OCI-M1 (cell line): Measurements from ENCODE around the gene SUFU.

Experiments used
- DNase-seq: peaks from one replicate; lab custom pipeline; 2025; lab: John Stamatoyannopoulos, UW

Gene SUFU

DNA sequence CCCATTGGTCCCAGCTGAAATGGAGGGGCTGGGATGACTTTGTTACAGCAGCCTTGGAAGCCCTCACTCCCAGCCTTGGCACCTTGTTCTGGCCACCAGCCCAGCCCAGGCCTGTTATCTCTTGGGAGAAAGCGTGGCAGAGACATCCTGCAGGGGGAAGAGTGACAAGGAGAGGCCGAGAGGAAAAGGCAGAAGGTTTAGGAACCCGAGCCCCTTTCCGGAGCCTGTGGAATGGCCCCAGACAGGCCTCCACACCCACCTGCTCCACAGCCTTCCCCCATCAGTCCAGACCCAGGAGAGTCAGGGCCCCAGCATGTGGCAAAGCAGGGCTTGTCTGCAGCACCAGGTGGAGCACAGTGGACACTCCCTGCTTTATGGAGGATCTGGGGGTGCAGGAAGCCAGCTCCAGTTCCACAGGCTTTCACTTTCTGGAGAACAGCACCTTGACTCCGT, 116.4 kb downstream of the SUFU start:
- no peak for DNase-seq

DNA sequence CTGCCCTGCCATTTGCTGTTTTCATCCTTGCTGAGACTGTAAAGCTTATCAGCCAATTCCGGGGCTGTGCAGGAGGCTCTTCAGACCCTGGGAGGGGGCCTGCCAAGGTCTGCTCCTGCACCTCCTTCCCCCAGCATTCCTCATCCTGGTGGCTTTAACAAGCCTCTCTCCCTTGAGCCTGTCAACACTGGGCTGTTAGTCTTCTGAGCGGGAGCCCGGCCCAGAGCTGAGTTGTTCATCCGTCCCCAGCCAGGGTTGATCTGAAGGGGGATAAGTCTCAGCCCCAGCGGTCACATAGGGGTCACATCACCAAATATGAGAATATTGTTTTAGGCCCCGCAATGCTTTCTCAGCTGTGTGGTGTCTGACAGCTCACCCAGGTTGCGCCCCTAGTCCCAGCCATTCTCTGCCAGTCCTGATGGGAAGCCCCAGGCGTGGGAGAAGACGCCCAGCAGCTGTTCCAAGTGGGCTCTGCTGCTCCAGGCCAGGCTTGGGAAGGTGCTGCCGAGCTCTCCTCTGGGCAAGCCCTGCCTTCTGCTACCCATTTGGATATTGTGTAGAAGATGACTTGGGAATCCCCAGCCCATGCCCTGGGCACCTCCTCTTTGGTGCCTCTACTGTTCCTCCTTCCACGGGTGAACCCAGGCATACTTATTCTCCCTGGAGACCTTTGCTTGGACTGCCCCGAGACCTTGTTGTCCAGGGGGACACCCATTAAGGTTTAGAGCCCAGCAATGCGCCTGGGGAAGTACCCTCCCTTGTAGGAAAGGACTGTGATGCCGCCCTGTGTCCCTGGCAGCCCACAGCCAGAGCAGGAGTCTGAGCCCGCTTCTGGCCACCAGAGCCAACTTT, 117.0 kb downstream of the SUFU start:
- DNase-seq = no peak

DNA sequence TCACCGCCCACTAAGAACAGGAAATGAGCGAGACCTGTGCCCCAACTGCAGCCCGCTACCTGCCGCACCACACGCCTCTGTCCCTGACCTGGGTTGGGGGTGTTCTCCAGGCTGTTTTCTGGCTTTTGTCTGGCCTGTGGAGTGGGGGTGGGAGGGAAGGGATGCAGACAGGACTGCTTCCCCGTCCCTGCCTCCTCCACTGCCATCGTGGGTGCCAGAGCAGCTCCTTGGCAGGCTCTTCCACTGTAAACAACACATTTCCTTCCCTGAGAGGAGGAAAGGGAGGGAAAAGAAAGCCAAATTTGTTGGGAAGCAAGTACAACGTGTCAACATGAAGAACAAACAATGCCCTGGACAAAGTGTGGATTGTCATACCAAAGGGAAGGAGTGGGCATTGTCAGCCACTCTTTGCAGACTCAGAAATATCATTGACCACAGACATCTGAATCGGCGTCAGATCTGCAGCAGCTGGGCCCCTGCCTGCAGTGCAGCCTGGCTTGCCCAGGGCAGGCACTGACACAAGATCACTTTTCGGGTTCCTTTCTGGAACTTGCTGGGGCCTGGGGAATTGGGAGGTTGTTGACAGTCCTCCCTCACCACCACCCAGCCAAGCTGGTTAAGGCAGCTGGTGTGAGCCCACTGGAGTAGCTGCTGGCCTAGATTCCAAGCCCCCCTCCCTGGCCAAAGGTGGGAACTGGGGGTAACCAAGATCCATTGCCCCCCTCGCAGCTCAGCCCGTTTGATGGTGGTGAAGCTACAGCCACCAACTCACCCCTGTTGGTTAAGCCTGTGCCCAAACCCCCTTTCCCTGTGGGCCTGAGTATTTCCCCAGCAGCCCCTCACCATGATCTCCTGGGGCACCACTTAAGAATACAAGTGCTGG, 117.9 kb downstream of the SUFU start:
- no peak for DNase-seq

DNA sequence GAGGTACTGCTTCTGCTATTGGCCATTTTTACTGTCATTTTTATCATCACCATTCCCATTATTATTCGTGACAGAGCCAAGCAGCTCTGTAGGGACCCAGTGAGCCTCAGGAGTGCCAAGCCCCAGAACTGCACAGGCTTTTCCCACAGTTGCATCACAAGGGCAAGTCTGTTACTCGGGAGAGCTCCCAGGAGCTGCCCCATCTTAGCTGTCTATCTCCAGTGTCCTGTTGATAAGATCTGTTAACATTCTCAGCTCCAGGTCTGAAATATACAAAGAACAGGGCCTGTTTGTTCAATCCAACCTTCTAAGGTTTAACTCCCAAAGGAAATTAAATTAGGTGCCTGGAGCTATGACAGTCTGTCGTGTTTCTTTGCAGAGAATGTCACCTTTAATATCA, 120.3 kb downstream of the SUFU start:
- no peak for DNase-seq

DNA sequence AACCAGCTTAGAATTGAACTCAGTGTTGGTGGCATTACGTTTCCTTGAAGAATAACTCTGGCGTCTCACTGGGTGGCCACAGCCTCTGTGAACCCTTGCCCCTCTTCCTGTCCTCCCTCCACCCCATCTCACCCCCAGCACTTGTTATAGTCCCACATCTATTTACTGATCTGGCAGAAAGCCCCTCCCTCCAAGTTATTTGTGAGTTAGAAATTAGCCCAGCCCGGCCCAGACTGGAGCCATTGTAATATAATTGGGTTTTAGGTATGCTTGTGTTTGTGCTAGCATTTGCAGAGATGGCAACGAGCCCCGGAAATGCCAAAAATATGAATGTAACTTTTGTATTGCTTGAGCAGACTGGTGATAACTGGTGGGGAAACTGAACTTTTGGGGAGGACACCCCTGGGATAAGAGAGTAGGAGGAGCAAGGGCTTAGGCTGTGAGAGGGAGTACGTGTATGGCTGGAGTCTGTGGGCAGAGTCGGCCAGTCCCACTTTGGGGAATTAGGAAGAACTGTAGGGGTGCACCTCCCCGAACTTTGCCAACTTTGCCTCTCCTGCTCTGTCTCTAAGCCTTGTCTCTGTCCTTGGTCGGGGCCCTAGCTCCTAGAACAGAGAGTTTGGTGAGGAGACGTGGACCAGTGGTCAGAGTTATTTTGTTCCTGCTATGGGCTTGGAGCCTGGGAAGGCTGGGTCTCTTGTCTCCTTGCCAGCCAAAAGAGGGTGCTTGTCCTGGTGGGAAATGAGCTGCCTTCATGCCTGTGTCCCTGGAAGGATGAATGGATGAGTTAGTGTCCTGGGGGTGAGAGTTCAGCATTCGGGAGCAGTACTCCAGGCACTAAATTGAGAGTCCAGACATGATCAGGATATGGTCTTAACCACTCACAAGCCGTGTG, 121.2 kb downstream of the SUFU start:
- no peak for DNase-seq

DNA sequence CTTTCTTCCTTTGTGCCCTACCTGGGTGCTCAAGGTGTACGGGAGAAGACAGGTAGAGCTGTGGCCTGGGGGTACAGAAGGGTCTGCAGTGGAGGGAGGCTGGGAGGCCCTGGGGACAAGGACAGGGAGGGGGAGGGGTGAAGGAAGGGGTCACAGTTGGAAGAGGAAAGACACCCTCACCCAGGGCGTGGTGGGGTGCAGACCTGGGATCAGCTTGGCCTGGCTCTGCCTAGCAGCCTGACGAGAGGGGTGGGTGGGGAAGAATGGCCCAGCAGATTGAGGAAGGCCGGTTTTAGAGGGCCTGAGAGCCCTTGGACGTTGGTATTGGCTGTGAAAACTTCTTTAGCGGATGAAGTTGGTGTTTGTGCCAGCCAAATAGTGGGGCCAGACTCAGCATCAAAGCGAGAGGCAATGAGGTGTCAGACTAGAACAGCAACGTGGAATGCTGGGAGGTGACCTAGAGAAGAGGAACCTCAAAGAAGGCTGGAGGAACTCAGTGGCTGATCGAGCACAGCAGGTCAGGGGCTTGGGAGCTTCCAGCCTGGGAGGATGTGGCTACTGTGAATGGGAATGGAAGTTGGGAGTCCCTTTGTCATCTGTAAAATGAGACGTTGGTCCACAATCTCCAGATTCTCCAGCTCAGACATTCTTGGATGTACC, 122.4 kb downstream of the SUFU start:
- DNase-seq = no peak

DNA sequence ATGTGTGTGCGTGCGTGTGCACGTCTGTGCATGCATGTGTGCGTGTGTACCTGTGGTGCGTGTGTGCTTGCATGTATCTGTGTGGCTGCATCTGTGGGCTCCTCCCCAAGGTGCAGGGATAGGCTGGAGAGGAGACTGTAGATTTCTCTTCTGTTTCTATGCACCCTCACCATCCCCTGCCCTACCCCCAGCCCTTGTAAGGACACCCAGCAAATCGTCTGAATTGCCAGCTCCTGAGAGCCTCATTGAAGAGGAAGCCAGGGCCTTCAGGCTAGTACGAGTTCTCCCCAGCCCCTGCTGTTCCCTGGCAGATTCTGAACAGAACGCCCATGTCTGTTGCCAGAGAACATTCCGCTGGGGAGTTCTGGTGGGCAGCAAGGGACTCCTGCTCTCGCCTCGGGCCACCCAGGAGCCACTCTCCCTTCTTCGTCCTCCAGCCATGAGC, 123.5 kb downstream of the SUFU start:
- no peak for DNase-seq

DNA sequence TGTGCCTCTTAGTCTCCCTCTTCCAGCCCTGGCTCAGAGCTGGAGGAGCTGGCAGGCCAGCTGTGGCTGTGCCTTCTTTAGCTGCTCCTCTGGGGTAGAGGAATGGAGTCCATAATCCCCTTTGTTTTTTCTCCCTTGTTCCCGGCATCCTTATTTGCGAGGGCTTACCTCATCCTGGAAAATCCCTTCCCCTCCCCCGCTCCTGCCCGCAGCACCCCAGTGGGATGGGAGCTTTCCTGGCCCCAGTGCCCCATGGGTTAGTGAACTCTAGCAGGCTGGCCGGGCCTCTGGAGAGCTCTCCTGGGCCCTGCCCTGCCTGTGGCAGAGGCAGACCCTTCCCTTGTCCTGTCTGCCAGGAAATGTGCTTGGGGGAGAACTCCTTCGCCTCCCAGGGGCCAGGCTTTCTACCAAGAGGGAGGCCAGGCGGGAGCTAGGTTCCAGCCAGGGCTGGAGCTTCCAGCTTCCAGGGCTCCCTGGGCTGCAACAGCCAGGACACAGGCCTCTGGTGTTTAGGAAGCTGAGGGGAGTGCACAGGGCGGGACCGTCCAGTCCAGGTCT, 124.0 kb downstream of the SUFU start:
- DNase-seq = no peak

DNA sequence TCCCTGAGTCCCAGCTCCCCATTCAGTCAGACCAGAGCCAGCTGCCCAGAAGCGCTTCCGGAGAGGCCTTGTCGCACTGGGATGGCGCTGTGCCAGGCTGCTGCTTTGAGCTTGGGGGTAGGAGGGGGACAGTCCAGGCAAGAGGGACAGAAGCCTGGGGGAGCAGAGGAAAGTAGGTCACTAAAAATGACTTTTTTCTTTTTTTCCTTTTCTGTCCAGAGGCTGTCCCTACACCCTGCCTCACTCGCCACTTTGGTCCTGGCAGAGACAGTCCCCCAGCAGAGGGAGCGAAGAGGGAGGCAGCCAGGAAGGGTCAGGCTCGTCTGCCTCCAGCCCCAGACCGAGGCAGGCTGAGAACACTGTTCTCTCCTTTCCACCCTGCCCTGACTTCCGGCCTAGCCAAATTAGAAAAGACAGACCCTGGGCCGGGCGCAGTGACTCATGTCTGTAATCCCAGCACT, 124.7 kb downstream of the SUFU start:
- no peak for DNase-seq

DNA sequence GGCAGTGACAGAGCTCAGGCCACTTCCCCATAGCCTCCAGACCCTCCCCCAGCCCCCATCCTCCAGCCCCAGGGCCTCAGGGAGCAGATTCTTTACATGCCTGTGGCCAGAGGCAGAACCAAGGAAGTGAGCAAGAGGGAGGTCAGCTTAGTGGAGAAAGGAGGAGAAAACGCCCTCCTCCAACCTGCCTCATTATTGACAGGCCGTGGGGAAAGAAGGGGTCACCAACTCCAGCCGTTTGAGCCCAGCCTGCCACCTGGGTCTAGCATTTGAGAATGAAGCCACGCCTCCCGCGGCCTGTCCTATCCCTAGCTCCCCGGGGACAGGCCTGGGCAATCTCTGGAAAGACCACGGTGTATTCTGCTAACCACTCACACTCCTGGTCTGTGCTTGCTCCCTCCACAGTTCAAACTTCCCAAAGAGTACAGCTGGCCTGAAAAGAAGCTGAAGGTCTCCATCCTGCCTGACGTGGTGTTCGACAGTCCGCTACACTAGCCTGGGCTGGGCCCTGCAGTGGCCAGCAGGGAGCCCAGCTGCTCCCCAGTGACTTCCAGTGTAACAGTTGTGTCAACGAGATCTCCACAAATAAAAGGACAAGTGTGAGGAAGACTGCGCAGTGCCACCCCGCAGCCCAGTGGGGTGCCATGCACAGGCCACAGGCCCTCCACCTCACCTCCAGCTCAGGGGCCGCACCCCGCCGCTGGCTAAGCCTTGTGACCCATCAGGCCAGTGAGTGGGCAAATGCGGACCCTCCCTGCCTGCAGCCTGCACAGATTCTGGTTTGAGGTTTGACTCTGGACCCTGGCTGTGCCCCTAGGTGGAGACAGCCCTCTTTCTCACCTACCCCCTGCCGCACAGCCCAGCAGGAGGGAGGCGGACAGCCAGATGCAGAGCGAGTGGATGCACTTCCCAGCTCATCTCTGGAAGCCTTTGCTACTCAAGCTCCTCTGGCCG, 126.2 kb downstream of the SUFU start:
- peak; percentile 22 for DNase-seq

DNA sequence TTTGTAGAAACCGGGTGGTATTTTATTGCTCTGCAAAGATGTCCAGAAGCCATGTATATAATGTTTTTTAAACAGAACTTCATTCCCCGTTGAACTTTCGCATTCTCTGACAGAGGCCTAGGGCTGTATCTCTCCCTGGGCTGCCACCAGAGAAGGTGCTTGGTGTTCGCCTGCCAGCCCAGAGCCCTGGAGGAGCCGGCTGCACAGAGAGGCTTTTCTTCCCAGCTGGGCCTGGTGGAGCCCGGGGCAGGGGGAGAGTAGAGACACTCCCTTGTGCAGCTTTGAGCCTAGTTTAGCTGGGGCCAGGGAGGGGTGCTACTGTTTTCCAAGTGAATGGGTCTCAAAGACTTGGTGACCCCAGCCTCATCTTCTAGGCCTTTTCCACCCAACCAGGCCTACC, 126.9 kb downstream of the SUFU start:
- DNase-seq = no peak

DNA sequence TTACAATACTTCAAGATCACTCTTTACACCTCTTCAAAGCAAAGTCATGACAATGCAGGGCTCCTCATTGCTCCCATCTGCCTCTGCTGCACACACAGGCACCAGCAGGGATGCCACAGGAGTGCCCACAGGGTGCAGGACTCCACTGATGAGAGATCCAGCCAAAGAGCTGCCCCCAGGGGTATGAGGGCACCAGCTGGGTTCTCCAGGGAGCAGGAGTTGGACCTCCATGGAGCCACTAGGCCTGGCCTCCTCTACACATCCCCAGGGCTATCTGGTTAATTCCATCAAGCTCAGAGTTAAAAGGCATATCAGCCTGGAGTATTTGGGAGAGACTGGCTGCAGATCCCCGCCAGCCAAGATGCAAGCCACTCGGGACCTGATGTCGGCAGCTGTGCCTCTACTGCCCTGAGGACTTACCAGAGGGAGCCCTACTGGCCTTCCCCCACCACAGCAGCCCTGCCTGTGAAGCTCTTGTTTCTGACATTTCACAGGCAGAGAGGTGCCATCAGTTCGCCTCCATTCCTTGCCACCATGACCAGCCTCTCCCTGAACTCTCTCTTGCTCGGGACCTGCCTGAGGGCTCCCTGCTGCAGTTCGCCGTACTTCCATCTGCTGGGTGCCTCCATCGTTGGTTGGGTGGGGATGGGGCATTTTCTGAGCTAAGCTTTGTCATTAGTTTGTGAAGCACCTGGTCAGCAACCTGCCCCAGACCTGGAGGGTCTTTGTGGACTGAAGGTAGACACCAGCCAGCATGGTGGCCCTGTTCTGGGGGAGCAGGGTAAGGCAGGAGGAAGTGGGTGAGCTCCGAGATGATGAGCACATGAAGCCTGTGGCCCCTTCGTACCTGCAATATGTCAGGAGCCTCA, 128.0 kb downstream of the SUFU start:
- no peak for DNase-seq

DNA sequence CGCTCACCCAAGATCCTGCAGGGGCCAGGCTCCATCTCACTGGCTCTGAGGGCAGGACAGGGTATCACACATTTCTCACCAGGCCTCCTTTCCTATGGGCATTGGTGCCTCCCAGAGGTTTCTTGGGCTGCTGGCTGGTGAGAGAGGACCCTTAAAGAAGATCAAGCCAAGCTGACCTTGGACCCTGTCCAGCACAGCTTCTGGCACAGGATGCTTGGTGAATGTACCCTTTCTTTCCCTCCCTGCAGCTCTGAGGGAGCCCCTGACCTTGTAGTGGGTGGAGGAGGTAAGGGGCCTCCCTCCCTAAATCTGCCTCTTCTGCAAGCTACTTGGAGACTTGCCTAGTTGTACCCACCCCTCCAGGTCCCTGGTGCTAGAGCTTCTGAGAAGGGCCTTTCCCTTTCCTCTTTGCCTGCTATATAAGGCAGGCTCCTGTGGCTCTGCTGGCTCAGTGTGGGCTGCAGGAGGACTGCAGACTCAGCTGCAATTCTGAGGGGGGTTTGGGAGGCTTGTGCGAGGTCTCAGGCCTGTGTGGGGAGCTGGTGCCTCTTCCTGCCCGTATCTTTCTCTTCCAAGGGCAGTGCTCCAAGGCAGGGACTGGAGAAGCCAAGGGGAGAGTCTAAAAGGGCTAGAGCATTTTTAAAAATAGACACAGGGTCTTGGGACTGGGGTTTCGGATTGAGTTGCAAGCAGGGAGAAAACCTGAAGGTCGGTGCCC, 128.8 kb downstream of the SUFU start:
- DNase-seq = no peak

DNA sequence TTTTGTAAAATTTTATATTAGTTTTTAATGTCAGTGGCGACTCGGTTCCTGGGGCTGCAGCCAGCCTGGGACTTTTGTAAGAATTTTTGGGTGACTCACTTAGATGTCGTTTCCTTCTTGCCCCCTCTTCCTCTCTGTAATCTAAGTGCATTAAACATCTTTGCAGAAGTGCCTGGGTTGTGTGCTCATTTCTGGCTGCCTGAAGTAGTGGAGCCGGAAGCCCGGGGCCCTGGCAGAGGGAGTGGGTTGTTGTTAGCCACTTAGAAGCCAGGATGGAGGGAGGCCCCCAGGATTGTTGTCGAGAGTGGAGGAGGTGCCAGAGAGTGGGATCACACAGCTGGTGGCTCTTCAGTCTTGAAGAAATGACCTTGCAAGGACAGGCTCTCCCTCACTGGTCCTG, 129.5 kb downstream of the SUFU start:
- no peak for DNase-seq

DNA sequence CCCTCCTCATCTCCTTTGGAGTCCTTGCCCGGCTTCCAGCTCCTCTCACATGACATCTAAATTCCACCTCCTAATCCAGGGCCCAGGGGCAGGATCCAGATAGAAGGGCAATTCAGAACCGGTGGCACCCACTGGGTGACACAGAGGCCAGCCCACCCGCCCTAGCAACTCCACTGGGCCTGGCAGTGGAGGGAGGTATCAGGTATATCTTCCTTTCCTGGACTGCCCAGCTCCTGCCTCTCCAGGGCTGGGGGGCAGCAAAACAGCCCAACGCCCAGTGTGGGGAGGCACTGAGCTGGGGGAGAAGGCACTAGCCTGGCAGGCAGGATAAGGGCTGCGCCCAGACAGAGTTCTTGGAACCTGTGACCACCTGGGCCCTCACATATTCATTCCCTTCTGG, 130.1 kb downstream of the SUFU start:
- DNase-seq = no peak

DNA sequence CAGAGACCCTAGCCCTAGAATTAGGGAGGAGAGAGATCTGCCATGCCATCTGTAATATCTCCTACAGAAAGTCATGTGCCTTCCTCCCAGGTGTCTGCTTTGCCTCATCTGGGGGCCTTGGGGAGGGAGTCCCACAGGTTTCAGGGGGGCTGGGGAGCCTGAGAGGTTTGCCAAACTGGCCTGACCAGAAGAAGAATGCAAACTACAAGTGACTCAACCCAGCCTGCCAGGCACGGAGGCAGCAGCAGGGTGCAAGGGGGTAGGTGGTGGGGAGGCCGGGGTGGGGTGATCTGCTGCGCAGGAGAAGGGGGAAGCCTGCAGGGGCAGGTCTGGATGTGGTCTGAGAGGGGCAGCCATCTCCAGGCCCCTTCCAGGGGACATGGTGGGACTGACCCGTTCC, 130.9 kb downstream of the SUFU start:
- no peak for DNase-seq

DNA sequence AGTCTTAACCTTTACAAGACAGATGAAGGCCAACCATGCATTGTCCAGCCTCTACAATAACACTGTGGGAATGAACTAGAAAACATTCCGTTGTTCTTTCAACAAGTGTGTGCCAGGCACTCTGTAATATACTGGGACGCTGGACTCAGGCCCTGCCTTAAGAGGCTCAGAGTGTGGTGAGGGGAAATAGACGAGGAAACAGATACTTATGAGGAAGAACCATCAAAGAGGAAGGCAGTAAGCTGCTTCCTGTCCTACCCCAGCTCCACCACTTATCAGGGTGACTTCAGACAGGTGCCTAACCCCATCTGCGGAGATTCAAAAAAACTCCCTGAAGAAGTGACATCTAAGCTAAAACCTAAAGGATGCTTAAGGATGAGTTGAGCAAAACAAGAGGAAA, 131.6 kb downstream of the SUFU start:
- peak; percentile 39 for DNase-seq

DNA sequence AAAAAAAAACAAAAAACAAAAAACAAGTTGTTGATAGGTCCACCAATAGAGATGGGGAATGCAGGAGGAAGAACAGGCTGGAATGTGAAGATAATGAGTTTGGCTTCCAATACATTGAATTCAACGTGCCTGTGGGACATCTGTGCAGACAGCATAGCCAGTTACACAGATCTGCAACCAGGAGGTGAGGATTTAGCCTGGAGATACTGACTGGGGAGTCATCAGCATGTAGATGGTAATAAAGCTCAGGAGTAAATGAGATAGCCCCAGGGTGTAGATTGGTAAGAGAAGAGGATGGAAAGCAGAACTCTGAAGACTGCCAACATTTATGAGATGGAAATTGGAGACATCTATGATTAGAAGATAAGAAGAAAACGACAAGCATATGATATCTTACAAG, 135.8 kb downstream of the SUFU start:
- DNase-seq = peak; percentile 21
